Epithelial cell of proximal tubule (primary cell): ENCODE measurements around the gene HOATZ. TPM values are rescaled to one million over a fixed set of nuclear protein-coding genes. Genes with fewer than 3 reads are reported as not detected.

Experiments
- DNase-seq: peaks from one replicate; pipeline ENCODE4 v3.0.0-alpha.2; 2011; ENCODE audit warnings: low read depth
- H3K4me3 ChIP-seq: 2 replicates; pipeline ENCODE4 v1.5.1; 2011; ENCODE audit warnings: low read depth, mild to moderate bottlenecking, low read length
- CTCF ChIP-seq: conservative IDR thresholded peaks from 2 replicates; pipeline ENCODE4 v1.5.1; 2012; ENCODE audit warnings: low read depth, mild to moderate bottlenecking, low read length
- total RNA-seq: library from RNA; depleted of rRNA; stranded (reverse); fragments of >200 nt; gene quantifications from 2 replicates; pipeline ENCODE4 v1.2.3, GENCODE V29; 2015

HOATZ gene
- total RNA-seq, 1 donor from 2014 or later: not detected

DNA sequence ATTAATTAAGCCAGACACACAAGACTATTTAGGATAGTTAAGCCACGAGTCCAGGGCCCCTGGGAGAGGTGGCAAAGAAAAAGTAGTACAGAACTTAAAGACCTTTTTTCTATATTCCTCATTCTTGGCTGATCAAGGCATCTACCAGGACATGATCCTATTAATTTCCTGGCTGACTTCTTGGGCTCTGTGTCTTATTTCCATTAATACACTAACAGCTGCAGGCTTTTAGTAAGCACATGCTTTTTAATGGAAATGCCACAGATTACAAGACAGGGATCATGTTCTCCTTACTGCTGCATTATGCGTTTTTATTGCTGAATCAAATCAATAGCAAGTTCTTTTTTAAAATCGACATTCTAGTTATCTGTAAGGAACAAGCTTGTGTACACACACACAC is 37.6 kb upstream of the HOATZ start:
- TF ChIP-seq CTCF: no peak
- DNase-seq: no peak
- no peak overlapping the region for H3K4me3 ChIP-seq

DNA sequence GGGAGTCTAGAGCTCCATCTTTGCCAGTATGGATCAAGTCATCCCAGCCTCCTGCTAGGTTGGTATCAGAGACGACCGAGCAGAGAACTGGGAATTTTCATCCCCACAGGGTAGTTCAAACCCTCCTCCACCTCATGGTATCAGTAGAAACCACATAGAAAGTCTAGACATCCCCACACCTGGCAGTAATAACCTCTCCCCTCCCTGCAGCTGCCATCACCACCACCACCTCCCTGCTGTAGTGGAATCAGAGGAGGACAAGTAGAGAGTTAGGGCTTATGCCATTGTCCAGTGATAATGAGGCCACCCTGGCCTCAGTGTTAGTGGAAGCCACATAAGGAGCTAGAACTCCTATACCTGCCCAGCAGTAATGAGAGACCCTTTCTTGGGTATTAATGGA is 36.7 kb upstream of the HOATZ start:
- H3K4me3 ChIP-seq: no peak overlapping the region
- no peak for DNase-seq
- no peak for TF ChIP-seq CTCF

DNA sequence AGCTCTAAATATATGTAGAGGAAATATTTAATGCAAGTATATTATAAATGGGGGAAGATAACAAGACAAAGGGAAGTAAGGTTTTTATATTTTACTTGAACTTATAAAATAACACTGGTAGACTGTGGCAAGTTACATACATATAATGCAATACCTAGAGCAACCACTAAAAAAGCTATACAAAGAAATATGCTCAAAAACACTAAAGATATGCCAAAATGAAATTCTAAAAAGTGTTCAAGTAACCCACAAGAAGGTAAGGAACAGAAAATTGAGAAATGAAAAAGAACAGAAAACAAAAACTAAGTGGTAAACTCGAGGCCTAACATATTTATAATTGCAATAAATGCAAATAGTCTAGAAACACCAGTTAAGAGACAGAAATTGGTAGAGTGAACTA is 34.9 kb upstream of the HOATZ start:
- no peak overlapping the region for H3K4me3 ChIP-seq
- no peak for TF ChIP-seq CTCF
- no peak for DNase-seq

DNA sequence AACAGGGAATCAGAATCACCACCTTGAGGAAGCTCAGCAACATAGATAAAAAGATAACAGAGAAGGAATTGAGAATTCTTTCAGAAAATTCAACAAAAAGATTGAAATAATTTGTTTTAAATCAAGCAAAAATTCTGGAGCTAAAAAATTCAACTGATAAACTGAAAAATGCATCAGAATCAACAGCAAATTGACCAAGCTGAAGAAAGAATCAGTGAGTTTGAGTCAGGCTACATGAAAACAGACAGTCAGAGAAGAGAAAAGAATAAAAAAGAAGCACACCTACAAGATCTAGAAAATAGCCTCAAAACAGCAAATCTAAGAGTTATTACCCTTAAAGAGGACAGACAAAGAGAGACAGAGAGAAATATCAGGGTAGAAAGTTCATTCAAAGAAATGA is 31.1 kb upstream of the HOATZ start:
- TF ChIP-seq CTCF: no peak
- DNase-seq: no peak
- H3K4me3 ChIP-seq: no peak overlapping the region

DNA sequence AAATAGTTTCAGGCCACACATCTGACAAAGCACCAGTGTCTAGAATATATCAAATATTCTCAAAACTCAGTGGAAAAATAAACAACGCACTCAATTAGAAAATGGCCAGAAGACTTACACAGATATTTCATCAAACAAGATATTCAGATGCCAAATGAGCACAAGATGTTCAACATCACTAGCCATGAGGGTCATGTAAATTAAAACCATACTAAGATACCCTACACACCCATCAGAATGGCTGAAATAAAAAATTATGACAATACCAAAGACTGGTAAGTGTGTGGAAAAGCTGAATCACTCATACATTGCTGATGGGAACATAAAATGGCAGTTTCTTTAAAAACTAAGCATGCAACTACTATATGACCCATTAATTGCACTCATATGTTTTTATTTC is 24.1 kb upstream of the HOATZ start:
- no peak for DNase-seq
- no peak for TF ChIP-seq CTCF
- no peak overlapping the region for H3K4me3 ChIP-seq

DNA sequence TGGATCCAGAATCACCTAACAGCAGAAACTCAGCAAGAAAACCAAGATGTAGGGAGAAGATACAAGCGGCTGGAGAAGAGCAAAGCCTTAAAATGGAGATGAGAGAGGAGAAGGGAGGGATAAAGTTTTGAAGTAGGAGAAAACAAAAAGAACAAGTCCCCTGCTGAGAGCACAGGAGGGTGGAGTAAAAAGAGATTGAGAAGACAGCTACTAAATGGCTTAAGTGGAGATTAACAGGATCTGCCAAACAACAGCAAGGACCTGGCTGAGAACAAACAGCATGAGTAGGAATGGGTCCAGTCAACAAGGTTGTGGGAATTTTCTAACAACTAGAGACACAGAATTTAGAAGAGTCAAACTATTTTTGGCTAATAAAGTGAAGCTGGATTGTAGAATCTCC is 20.5 kb upstream of the HOATZ start:
- DNase-seq: no peak
- H3K4me3 ChIP-seq: no peak overlapping the region
- TF ChIP-seq CTCF: no peak

DNA sequence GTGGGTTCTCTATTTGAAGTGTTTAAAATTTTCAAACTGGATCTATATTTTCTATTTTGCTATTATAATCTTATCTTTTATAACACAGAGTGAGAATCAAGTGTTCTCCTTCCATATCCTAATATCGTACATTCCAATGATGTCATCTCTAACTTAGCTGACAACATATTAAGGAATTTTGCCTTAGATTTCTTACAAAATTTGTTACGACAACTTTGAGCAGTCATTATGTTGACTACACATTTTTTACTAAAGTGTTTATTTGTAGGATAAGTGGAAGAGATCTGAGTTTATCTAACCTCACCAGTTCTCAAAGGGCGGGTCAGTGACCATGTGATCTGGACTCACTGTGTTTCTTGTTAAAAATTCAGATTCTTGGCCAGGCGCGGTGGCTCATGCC is 15.1 kb upstream of the HOATZ start:
- DNase-seq: no peak
- TF ChIP-seq CTCF: no peak
- no peak overlapping the region for H3K4me3 ChIP-seq
